PC-3 (cell line): ENCODE data around the gene DNASE1L2. TPM values are rescaled to one million over a fixed set of nuclear protein-coding genes. Genes with fewer than 3 reads are reported as not detected.
A peak's percentile ranks its signal among the peaks of the same experiment; 100 is the strongest.

Experiments
- ATAC-seq: fragments of 200-7000 bp; cut with Tn5 transposase; 2 replicates; pipeline ENCODE4 v1.9.1; 2020; ENCODE audit warnings: mild to moderate bottlenecking, moderate library complexity
- BruUV-seq: library from RNA; stranded (reverse); fragments of 400-500 nt; replicated peaks from 2 replicates; lab custom pipeline; 2021; lab: Mats Ljungman, UMichigan
- CTCF ChIA-PET: fragments of 300-600 bp; sonication (Branson Sonifier 250); formaldehyde crosslinking; loops from one replicate; lab custom pipeline; 2022; ENCODE audit warnings: antibody characterized with exemption; lab: Charles Lee
- POLR2A ChIA-PET: fragments of 300-600 bp; sonication (Branson Sonifier 250); formaldehyde crosslinking; loops from one replicate; lab custom pipeline; 2022; ENCODE audit warnings: antibody characterized with exemption; ENCODE audit not compliant: unreplicated experiment; lab: Charles Lee
- DNase-seq: peaks from one replicate; pipeline ENCODE4 v3.0.0-alpha.2; 2015
- H2AFZ ChIP-seq: fragments of 300-600 bp; sonication (generic); 2 replicates; pipeline ENCODE4 v1.6.0; 2016; ENCODE audit warnings: antibody characterized with exemption, low read length
- H3F3A ChIP-seq: fragments of 300-600 bp; sonication (generic); one replicate; pipeline ENCODE4 v1.6.0; 2017; ENCODE audit warnings: antibody characterized with exemption, low read length, control low read depth, mild to moderate bottlenecking; ENCODE audit not compliant: unreplicated experiment
- H3K27ac ChIP-seq: fragments of 300-600 bp; sonication (generic); 2 replicates; pipeline ENCODE4 v1.5.1; 2016; ENCODE audit warnings: mild to moderate bottlenecking, low read length
- H3K27me3 ChIP-seq: fragments of 300-600 bp; sonication (generic); 2 replicates; pipeline ENCODE4 v1.6.1; 2016; ENCODE audit warnings: low read length, mixed read lengths
- H3K36me3 ChIP-seq: fragments of 300-600 bp; sonication (generic); 2 replicates; pipeline ENCODE4 v1.6.1; 2016; ENCODE audit warnings: low read depth, mixed run types, low read length, mixed read lengths
- H3K4me1 ChIP-seq: fragments of 300-600 bp; sonication (generic); 2 replicates; pipeline ENCODE4 v1.5.1; 2016; ENCODE audit warnings: low read length; ENCODE audit not compliant: insufficient read depth
- H3K4me2 ChIP-seq: fragments of 300-600 bp; sonication (generic); 2 replicates; pipeline ENCODE4 v1.6.0; 2016; ENCODE audit warnings: low read length
- H3K4me3 ChIP-seq: fragments of 300-600 bp; sonication (generic); 2 replicates; pipeline ENCODE4 v1.5.1; 2016; ENCODE audit warnings: mild to moderate bottlenecking, low read length, mixed read lengths
- H3K79me2 ChIP-seq: fragments of 300-600 bp; sonication (generic); 2 replicates; pipeline ENCODE4 v1.6.1; 2017; ENCODE audit warnings: low read length, mixed read lengths
- H3K9ac ChIP-seq: fragments of 300-600 bp; sonication (generic); 2 replicates; pipeline ENCODE4 v1.6.0; 2016; ENCODE audit warnings: mild to moderate bottlenecking, low read length
- H3K9me2 ChIP-seq: fragments of 300-600 bp; sonication (generic); replicated peaks from 2 replicates; pipeline ENCODE4 v1.6.1; 2016; ENCODE audit warnings: mixed run types, low read length, mixed read lengths
- H3K9me3 ChIP-seq: fragments of 300-600 bp; sonication (generic); 2 replicates; pipeline ENCODE4 v1.6.1; 2016; ENCODE audit warnings: low read length, mixed read lengths
- H4K20me1 ChIP-seq: fragments of 300-600 bp; sonication (generic); 2 replicates; pipeline ENCODE4 v1.6.1; 2016; ENCODE audit warnings: low read length, mixed read lengths
- CTCF ChIP-seq: fragments of 300-600 bp; sonication (generic); conservative IDR thresholded peaks from 2 replicates; pipeline ENCODE4 v1.5.1; 2017; ENCODE audit warnings: antibody characterized with exemption, low read depth, mild to moderate bottlenecking, low read length
- EZH2 ChIP-seq: fragments of 300-600 bp; sonication (generic); IDR thresholded peaks from one replicate; pipeline ENCODE4 v1.6.1; 2017; ENCODE audit warnings: antibody characterized with exemption, mild to moderate bottlenecking, low read length; ENCODE audit not compliant: unreplicated experiment
- EZH2phosphoT487 ChIP-seq: fragments of 300-600 bp; sonication (generic); IDR thresholded peaks from 2 replicates; pipeline ENCODE4 v1.6.1; 2018; ENCODE audit warnings: mild to moderate bottlenecking, antibody characterized with exemption, low read length, borderline replicate concordance
- intact Hi-C: fragments of 100-400 bp; cut with micrococcal nuclease; formaldehyde crosslinking; loops from 2 replicates; pipeline ENCODE4 v1.9.0; 2023
- total RNA-seq: library from RNA; depleted of rRNA; stranded (reverse); fragments of >200 nt; gene quantifications from 2 replicates; pipeline ENCODE4 v1.2.3, GENCODE V29; 2014

The DNASE1L2 gene
- total RNA-seq, 1 experiment from 2014 or later = 2.7 TPM

DNA sequence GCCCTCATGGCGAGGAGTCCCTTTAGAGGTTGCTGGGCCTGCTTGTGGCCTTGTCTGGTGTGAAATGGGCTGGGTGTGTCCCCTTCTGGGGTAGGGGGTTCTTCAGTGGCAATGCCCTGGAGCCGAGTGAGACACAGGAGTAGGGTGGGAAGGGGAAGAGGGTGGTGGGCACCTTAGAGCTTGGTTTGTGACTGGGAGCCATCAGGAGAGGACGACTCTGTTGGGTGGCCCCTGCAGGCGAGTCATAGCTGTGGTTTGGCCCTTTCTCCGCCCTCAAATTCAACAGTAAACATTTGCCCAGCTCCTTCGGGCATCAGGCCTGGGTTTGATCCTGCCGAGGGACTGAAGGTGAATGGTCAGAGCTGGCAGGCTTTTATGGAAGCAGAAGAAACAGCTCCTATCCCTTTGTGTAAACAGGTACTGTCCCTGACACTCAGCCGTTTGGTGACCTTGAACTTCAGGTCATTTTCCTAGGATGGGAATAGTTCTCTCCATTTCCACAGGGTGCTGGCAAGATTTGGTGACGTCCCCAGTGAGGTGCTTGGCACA is 9.9 kb upstream of the DNASE1L2 start:
- POLR2A ChIA-PET = interaction anchor here (0.5 to 1.1 kb wide), 2 partner anchors 71 to 262 kb away, joined by 3 to 25 read pairs; partner anchors contain the start of genes RPS2 and TRAF7
- Histone ChIP-seq H3K9ac (no peak overlapping the region), H3K27ac (no peak overlapping the region), H3K79me2 (peaks cover 55% of the 10 kb centered on the region), H3F3A (no peaks in the 10 kb centered on the region), H3K4me3 (no peak overlapping the region), H4K20me1 (peaks cover 9% of the 10 kb centered on the region; the same call in 1 of the 2 replicates), H3K4me2 (peak overlapping the region; percentile 68), H3K36me3 (no peaks in the 10 kb centered on the region; the same call in 1 of the 2 replicates), H3K4me1 (peaks cover 12% of the 10 kb centered on the region), H3K27me3 (no peaks in the 10 kb centered on the region), H3K9me3 (no peaks in the 10 kb centered on the region), H2AFZ (no peak overlapping the region), H3K9me2 (no peaks in the 10 kb centered on the region)
- no TSS peak for BruUV-seq
- intact Hi-C loops = no loop called here
- DNase-seq = peak; percentile 53
- ATAC-seq = peak; percentile 41
- CTCF ChIA-PET = interaction anchor here (0.6 to 1.0 kb wide), 3 partner anchors 12 to 32 kb away, joined by 3 read pairs; partner anchors contain the start of gene PGP
- TF ChIP-seq EZH2 (no peak), CTCF (no peak), EZH2phosphoT487 (no peak)

GRCh38 chr16:2226918-2227317 is 9.3 kb upstream of the DNASE1L2 start:
- peaks cover 9% of the 10 kb centered on the region; the same call in 1 of the 2 replicates for H4K20me1 ChIP-seq
- H3K4me3 ChIP-seq = no peak overlapping the region
- intact Hi-C loops = no loop called here
- H3K27ac ChIP-seq = no peak overlapping the region
- POLR2A ChIA-PET = interaction anchor here (0.5 to 1.1 kb wide), 2 partner anchors 71 to 262 kb away, joined by 3 to 25 read pairs; partner anchors contain the start of genes RPS2 and TRAF7
- H2AFZ ChIP-seq = no peak overlapping the region
- BruUV-seq = no TSS peak
- no peaks in the 10 kb centered on the region for H3K9me2 ChIP-seq
- H3K9me3 ChIP-seq = no peaks in the 10 kb centered on the region
- DNase-seq (no peak), ATAC-seq (no peak)
- H3K4me1 ChIP-seq = peaks cover 12% of the 10 kb centered on the region
- peaks cover 55% of the 10 kb centered on the region for H3K79me2 ChIP-seq
- no peaks in the 10 kb centered on the region for H3K27me3 ChIP-seq
- H3K4me2 ChIP-seq = peak overlapping the region; percentile 68; the same call in 1 of the 2 replicates
- H3F3A ChIP-seq = no peaks in the 10 kb centered on the region
- no peaks in the 10 kb centered on the region; the same call in 1 of the 2 replicates for H3K36me3 ChIP-seq
- TF ChIP-seq EZH2phosphoT487 (no peak), CTCF (no peak), EZH2 (no peak)
- H3K9ac ChIP-seq = no peak overlapping the region
- CTCF ChIA-PET = interaction anchor here (1.0 kb wide), 1 partner anchor 33 kb away, joined by 3 read pairs; no protein-coding TSS in a partner anchor
